Measurements from ENCODE around the gene LRIT2.
"Not testable (repeated sequence)": the region's sequence is repeated elsewhere in the genome, so short reads cannot be mapped to it uniquely, and the experiment has no call there.

Gene LRIT2

GRCh38 chr10:84184517-84184916 lies 40.8 kb downstream of the LRIT2 start:
- DNase-seq (ENCODE audit: low read depth, low spot score): no peak
- no peaks in the 10 kb centered on the region for H3K4me1 ChIP-seq (ENCODE audit: control insufficient read depth, insufficient read depth, low read length)
- no peak overlapping the region for H3K27ac ChIP-seq (ENCODE audit: low read length)
- H3K36me3 ChIP-seq (ENCODE audit: control insufficient read depth, insufficient read depth, low read length): no peaks in the 10 kb centered on the region
- no CpG with 5 or more reads among the region's 4 CpGs for WGBS (ENCODE audit: insufficient coverage, insufficient read length)
- H3K9me3 ChIP-seq (ENCODE audit: control insufficient read depth, insufficient read depth, low read length): no peaks in the 10 kb centered on the region
- H3K27me3 ChIP-seq (ENCODE audit: control insufficient read depth, insufficient read depth, low read length): no peaks in the 10 kb centered on the region
- no peak overlapping the region for H3K4me3 ChIP-seq (ENCODE audit: low read length)

- Histone ChIP-seq H3K36me3 (ENCODE audit: control insufficient read depth, insufficient read depth, low read length) (no peaks in the 10 kb centered on the region), H3K4me3 (ENCODE audit: low read length) (no peak overlapping the region), H3K27ac (ENCODE audit: low read length) (no peak overlapping the region), H3K27me3 (ENCODE audit: control insufficient read depth, insufficient read depth, low read length) (no peaks in the 10 kb centered on the region), H3K4me1 (ENCODE audit: control insufficient read depth, insufficient read depth, low read length) (no peaks in the 10 kb centered on the region), H3K9me3 (ENCODE audit: control insufficient read depth, insufficient read depth, low read length) (no peaks in the 10 kb centered on the region)
- DNase-seq (ENCODE audit: low read depth, low spot score): no peak
- WGBS (ENCODE audit: insufficient coverage, insufficient read length): no CpG with 5 or more reads among the region's 5 CpGs
These were observed 43.7 kb downstream of the LRIT2 start for GRCh38 chr10:84181631-84182030.

GRCh38 chr10:84180386-84180785 lies 45.0 kb downstream of the LRIT2 start:
- H3K4me3 ChIP-seq (ENCODE audit: low read length); H3K4me1 ChIP-seq (ENCODE audit: control insufficient read depth, insufficient read depth, low read length); DNase-seq (ENCODE audit: low read depth, low spot score); H3K27ac ChIP-seq (ENCODE audit: low read length); H3K36me3 ChIP-seq (ENCODE audit: control insufficient read depth, insufficient read depth, low read length); H3K27me3 ChIP-seq (ENCODE audit: control insufficient read depth, insufficient read depth, low read length); H3K9me3 ChIP-seq (ENCODE audit: control insufficient read depth, insufficient read depth, low read length): not testable (repeated sequence)
- no CpG with 5 or more reads among the region's 22 CpGs for WGBS (ENCODE audit: insufficient coverage, insufficient read length)

GRCh38 chr10:84179059-84179710 lies 46.2 kb downstream of the LRIT2 start:
- no peaks in the 10 kb centered on the region for H3K36me3 ChIP-seq (ENCODE audit: control insufficient read depth, insufficient read depth, low read length)
- H3K4me1 ChIP-seq (ENCODE audit: control insufficient read depth, insufficient read depth, low read length): no peaks in the 10 kb centered on the region
- H3K4me3 ChIP-seq (ENCODE audit: low read length): no peak overlapping the region
- no peaks in the 10 kb centered on the region for H3K27me3 ChIP-seq (ENCODE audit: control insufficient read depth, insufficient read depth, low read length)
- no peak for DNase-seq (ENCODE audit: low read depth, low spot score)
- H3K9me3 ChIP-seq (ENCODE audit: control insufficient read depth, insufficient read depth, low read length): no peaks in the 10 kb centered on the region
- no CpG with 5 or more reads among the region's 12 CpGs for WGBS (ENCODE audit: insufficient coverage, insufficient read length)
- no peak overlapping the region for H3K27ac ChIP-seq (ENCODE audit: low read length)

GRCh38 chr10:84178160-84178609 lies 47.2 kb downstream of the LRIT2 start:
- DNase-seq (ENCODE audit: low read depth, low spot score): no peak
- no peaks in the 10 kb centered on the region for H3K9me3 ChIP-seq (ENCODE audit: control insufficient read depth, insufficient read depth, low read length)
- no peak overlapping the region for H3K27ac ChIP-seq (ENCODE audit: low read length)
- no peaks in the 10 kb centered on the region for H3K36me3 ChIP-seq (ENCODE audit: control insufficient read depth, insufficient read depth, low read length)
- no peak overlapping the region for H3K4me3 ChIP-seq (ENCODE audit: low read length)
- H3K27me3 ChIP-seq (ENCODE audit: control insufficient read depth, insufficient read depth, low read length): no peaks in the 10 kb centered on the region
- H3K4me1 ChIP-seq (ENCODE audit: control insufficient read depth, insufficient read depth, low read length): no peaks in the 10 kb centered on the region
- 100% methylated on average over 3 of the region's 3 CpGs for WGBS (ENCODE audit: insufficient coverage, insufficient read length)

GRCh38 chr10:84177541-84178141 lies 47.7 kb downstream of the LRIT2 start:
- Histone ChIP-seq H3K4me3 (ENCODE audit: low read length) (no peak overlapping the region), H3K36me3 (ENCODE audit: control insufficient read depth, insufficient read depth, low read length) (no peaks in the 10 kb centered on the region), H3K4me1 (ENCODE audit: control insufficient read depth, insufficient read depth, low read length) (no peaks in the 10 kb centered on the region), H3K27me3 (ENCODE audit: control insufficient read depth, insufficient read depth, low read length) (no peaks in the 10 kb centered on the region), H3K9me3 (ENCODE audit: control insufficient read depth, insufficient read depth, low read length) (no peaks in the 10 kb centered on the region), H3K27ac (ENCODE audit: low read length) (no peak overlapping the region)
- DNase-seq (ENCODE audit: low read depth, low spot score): no peak
- no CpG with 5 or more reads among the region's 8 CpGs for WGBS (ENCODE audit: insufficient coverage, insufficient read length)

GRCh38 chr10:84176836-84177474 lies 48.4 kb downstream of the LRIT2 start:
- Histone ChIP-seq H3K27ac (ENCODE audit: low read length) (no peak overlapping the region), H3K4me3 (ENCODE audit: low read length) (no peak overlapping the region)
- WGBS (ENCODE audit: insufficient coverage, insufficient read length): no CpG with 5 or more reads among the region's 4 CpGs

GRCh38 chr10:84176351-84176750 lies 49.0 kb downstream of the LRIT2 start:
- Histone ChIP-seq H3K27ac (ENCODE audit: low read length) (no peak overlapping the region), H3K9me3 (ENCODE audit: control insufficient read depth, insufficient read depth, low read length) (no peaks in the 10 kb centered on the region), H3K4me1 (ENCODE audit: control insufficient read depth, insufficient read depth, low read length) (no peaks in the 10 kb centered on the region), H3K36me3 (ENCODE audit: control insufficient read depth, insufficient read depth, low read length) (no peaks in the 10 kb centered on the region), H3K4me3 (ENCODE audit: low read length) (no peak overlapping the region), H3K27me3 (ENCODE audit: control insufficient read depth, insufficient read depth, low read length) (no peaks in the 10 kb centered on the region)
- DNase-seq (ENCODE audit: low read depth, low spot score): no peak
- WGBS (ENCODE audit: insufficient coverage, insufficient read length): no CpG with 5 or more reads among the region's 4 CpGs

More at GRCh38 chr10:84176836-84177474, 48.4 kb downstream of the LRIT2 start:
- DNase-seq (ENCODE audit: low read depth, low spot score): no peak
- Histone ChIP-seq H3K9me3 (ENCODE audit: control insufficient read depth, insufficient read depth, low read length) (no peaks in the 10 kb centered on the region), H3K27me3 (ENCODE audit: control insufficient read depth, insufficient read depth, low read length) (no peaks in the 10 kb centered on the region), H3K36me3 (ENCODE audit: control insufficient read depth, insufficient read depth, low read length) (no peaks in the 10 kb centered on the region), H3K4me1 (ENCODE audit: control insufficient read depth, insufficient read depth, low read length) (no peaks in the 10 kb centered on the region)

- no peak overlapping the region for H3K27ac ChIP-seq (ENCODE audit: low read length)
- DNase-seq (ENCODE audit: low read depth, low spot score): no peak
These were observed 49.9 kb downstream of the LRIT2 start for GRCh38 chr10:84175436-84175835.

GRCh38 chr10:84173501-84173929 lies 51.8 kb downstream of the LRIT2 start, which contains the start of gene GPR15LG:
GPR15LG (plus strand) TSS chr10:84173801; CDS start chr10:84173852, 51 bp downstream.
- no peaks in the 10 kb centered on the region for H3K27me3 ChIP-seq (ENCODE audit: control insufficient read depth, insufficient read depth, low read length)
- no peaks in the 10 kb centered on the region for H3K4me1 ChIP-seq (ENCODE audit: control insufficient read depth, insufficient read depth, low read length)
- no peak within 1 kb of the TSS for H3K4me3 ChIP-seq (ENCODE audit: low read length)
- no peak for DNase-seq (ENCODE audit: low read depth, low spot score)
- H3K36me3 ChIP-seq (ENCODE audit: control insufficient read depth, insufficient read depth, low read length): no peaks in the 10 kb centered on the region
- WGBS (ENCODE audit: insufficient coverage, insufficient read length): no CpG with 5 or more reads among the region's 2 CpGs
- no peak within 1 kb of the TSS for H3K27ac ChIP-seq (ENCODE audit: low read length)
- no peaks in the 10 kb centered on the region for H3K9me3 ChIP-seq (ENCODE audit: control insufficient read depth, insufficient read depth, low read length)

More at GRCh38 chr10:84175436-84175835, 49.9 kb downstream of the LRIT2 start:
- no peaks in the 10 kb centered on the region for H3K27me3 ChIP-seq (ENCODE audit: control insufficient read depth, insufficient read depth, low read length)
- H3K36me3 ChIP-seq (ENCODE audit: control insufficient read depth, insufficient read depth, low read length): no peaks in the 10 kb centered on the region
- H3K4me3 ChIP-seq (ENCODE audit: low read length): no peak overlapping the region; the same call in 1 of the 2 replicates
- no peaks in the 10 kb centered on the region for H3K4me1 ChIP-seq (ENCODE audit: control insufficient read depth, insufficient read depth, low read length)
- no CpG with 5 or more reads among the region's 6 CpGs for WGBS (ENCODE audit: insufficient coverage, insufficient read length)
- H3K9me3 ChIP-seq (ENCODE audit: control insufficient read depth, insufficient read depth, low read length): no peaks in the 10 kb centered on the region
